ENCODE results near the gene DHPS.
"Not testable (repeated sequence)": the region's sequence is repeated elsewhere in the genome, so short reads cannot be mapped to it uniquely, and the experiment has no call there.

DHPS gene

GRCh38 chr19:12705654-12706331, 24.1 kb upstream of the DHPS start:
- in situ Hi-C loops (cut with HindIII; ENCODE audit: low sequenced_read_pairs): no loop called here

- in situ Hi-C loops (cut with HindIII; ENCODE audit: low sequenced_read_pairs): no loop called here
Measured at GRCh38 chr19:12705169-12705568, 23.5 kb upstream of the DHPS start.

- in situ Hi-C loops (cut with HindIII; ENCODE audit: low sequenced_read_pairs): no loop called here
Measured at GRCh38 chr19:12703046-12703445, 21.4 kb upstream of the DHPS start.

GRCh38 chr19:12701596-12702282, 20.1 kb upstream of the DHPS start:
- in situ Hi-C loops (cut with HindIII; ENCODE audit: low sequenced_read_pairs): no loop called here

- in situ Hi-C loops (cut with HindIII; ENCODE audit: low sequenced_read_pairs): no loop called here
Measured at GRCh38 chr19:12698138-12698537, 16.5 kb upstream of the DHPS start.

- in situ Hi-C loops (cut with HindIII; ENCODE audit: low sequenced_read_pairs): not testable (repeated sequence)
Measured at GRCh38 chr19:12697425-12697824, 15.7 kb upstream of the DHPS start.

- in situ Hi-C loops (cut with HindIII; ENCODE audit: low sequenced_read_pairs): no loop called here
Measured at GRCh38 chr19:12696366-12697335, 15.0 kb upstream of the DHPS start, which contains the start of gene FBXW9. Gene FBXW9 (minus strand): TSS chr19:12696631. CDS start chr19:12696581, 50 bp downstream.

GRCh38 chr19:12695997-12696365, 14.3 kb upstream of the DHPS start:
- in situ Hi-C loops (cut with HindIII; ENCODE audit: low sequenced_read_pairs): no loop called here

- in situ Hi-C loops (cut with HindIII; ENCODE audit: low sequenced_read_pairs): no loop called here
Measured at GRCh38 chr19:12695514-12695913, 13.8 kb upstream of the DHPS start.

GRCh38 chr19:12695096-12695495, 13.4 kb upstream of the DHPS start:
- in situ Hi-C loops (cut with HindIII; ENCODE audit: low sequenced_read_pairs): no loop called here

- in situ Hi-C loops (cut with HindIII; ENCODE audit: low sequenced_read_pairs): no loop called here
Measured at GRCh38 chr19:12694641-12695040, 13.0 kb upstream of the DHPS start.

- in situ Hi-C loops (cut with HindIII; ENCODE audit: low sequenced_read_pairs): no loop called here
Measured at GRCh38 chr19:12692960-12693359, 11.3 kb upstream of the DHPS start.

GRCh38 chr19:12689581-12690216, 8.0 kb upstream of the DHPS start:
- in situ Hi-C loops (cut with HindIII; ENCODE audit: low sequenced_read_pairs): no loop called here

GRCh38 chr19:12689012-12689411, 7.3 kb upstream of the DHPS start:
- in situ Hi-C loops (cut with HindIII; ENCODE audit: low sequenced_read_pairs): no loop called here

- in situ Hi-C loops (cut with HindIII; ENCODE audit: low sequenced_read_pairs): no loop called here
Measured at GRCh38 chr19:12687496-12688196, 6.0 kb upstream of the DHPS start, which contains the start of gene GNG14. Gene GNG14 (plus strand): TSS chr19:12687998. CDS start chr19:12688049, 51 bp downstream.

- in situ Hi-C loops (cut with HindIII; ENCODE audit: low sequenced_read_pairs): no loop called here
Measured at GRCh38 chr19:12685831-12686230, 4.2 kb upstream of the DHPS start.

GRCh38 chr19:12680034-12680433, 1.6 kb downstream of the DHPS start:
- in situ Hi-C loops (cut with HindIII; ENCODE audit: low sequenced_read_pairs): no loop called here

GRCh38 chr19:12678039-12678438, 3.6 kb downstream of the DHPS start:
- in situ Hi-C loops (cut with HindIII; ENCODE audit: low sequenced_read_pairs): not testable (repeated sequence)

GRCh38 chr19:12676928-12677327, 4.8 kb downstream of the DHPS start:
- in situ Hi-C loops (cut with HindIII; ENCODE audit: low sequenced_read_pairs): no loop called here

- in situ Hi-C loops (cut with HindIII; ENCODE audit: low sequenced_read_pairs): no loop called here
Measured at GRCh38 chr19:12676384-12676792, 5.3 kb downstream of the DHPS start.

Data from DLD1 (cell line).